Activated T-helper 2 cell treated with anti-CD3 and anti-CD28 coated beads, Interferon-gamma antibody, Interleukin-2, Interleukin-4, amounts not matched to agents 10 μg/mL and 5 μg/mL and 100 μg/mL, durations not matched to agents 14 hours and 24 hours and 36 hours (primary cell): ENCODE data around the gene MAP3K20. TPM values are rescaled to one million over a fixed set of nuclear protein-coding genes. Genes with fewer than 3 reads are reported as not detected.

ENCODE experiments used
- DNase-seq: peaks from one replicate; pipeline ENCODE4 v3.0.0; 2021; ENCODE audit warnings: low spot score
- H3K27ac Mint-ChIP-seq: one replicate; pipeline ENCODE4 v1.8.0; 2021; ENCODE audit warnings: mixed read lengths
- H3K27me3 Mint-ChIP-seq: one replicate; pipeline ENCODE4 v1.8.0; 2021; ENCODE audit warnings: low read depth, mixed read lengths
- H3K36me3 Mint-ChIP-seq: one replicate; pipeline ENCODE4 v1.8.0; 2021; ENCODE audit warnings: low read depth, mixed read lengths
- H3K4me1 Mint-ChIP-seq: one replicate; pipeline ENCODE4 v1.8.0; 2021; ENCODE audit warnings: low read depth, mixed read lengths
- H3K4me3 Mint-ChIP-seq: one replicate; pipeline ENCODE4 v1.8.0; 2021; ENCODE audit warnings: low read depth, mild to moderate bottlenecking, moderate library complexity, mixed read lengths
- H3K9me3 Mint-ChIP-seq: one replicate; pipeline ENCODE4 v1.8.0; 2021; ENCODE audit warnings: mixed read lengths
- intact Hi-C: fragments of 100-400 bp; cut with micrococcal nuclease; formaldehyde crosslinking; loops from one replicate; pipeline ENCODE4 v1.15.1; 2023
- total RNA-seq: library from RNA; stranded (reverse); gene quantifications from 2 replicates; pipeline ENCODE4 v1.2.3, GENCODE V29; 2022

The MAP3K20 gene
- total RNA-seq, 1 donor from 2014 or later: 26.8 TPM

DNA sequence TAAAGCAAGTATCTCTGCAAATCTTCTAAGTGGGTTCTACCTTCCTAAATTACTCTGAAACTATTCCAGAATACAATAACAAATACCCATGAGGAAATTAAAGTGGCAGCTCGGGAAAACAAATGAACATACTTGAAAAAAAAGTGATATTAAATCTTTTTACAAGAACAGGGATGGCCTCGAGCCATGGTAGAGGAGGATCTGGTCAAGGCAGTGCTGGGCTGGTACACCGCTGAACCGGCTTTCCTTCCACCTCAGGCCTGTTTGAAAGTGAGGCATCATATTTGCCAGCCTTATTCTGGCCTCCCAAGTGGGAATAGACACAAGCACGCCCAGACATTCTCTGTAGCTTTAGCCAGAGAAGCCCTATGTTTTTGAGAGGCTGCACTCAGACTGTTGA is 154.5 kb downstream of the MAP3K20 start:
- intact Hi-C loops: no loop called here
- H3K27me3 Mint-ChIP-seq: peaks cover 12% of the 10 kb centered on the region
- H3K36me3 Mint-ChIP-seq: no peaks in the 10 kb centered on the region
- no peaks in the 10 kb centered on the region for H3K9me3 Mint-ChIP-seq
- DNase-seq: no peak
- no peak overlapping the region for H3K4me3 Mint-ChIP-seq
- peaks cover 15% of the 10 kb centered on the region for H3K4me1 Mint-ChIP-seq
- H3K27ac Mint-ChIP-seq: no peak overlapping the region

DNA sequence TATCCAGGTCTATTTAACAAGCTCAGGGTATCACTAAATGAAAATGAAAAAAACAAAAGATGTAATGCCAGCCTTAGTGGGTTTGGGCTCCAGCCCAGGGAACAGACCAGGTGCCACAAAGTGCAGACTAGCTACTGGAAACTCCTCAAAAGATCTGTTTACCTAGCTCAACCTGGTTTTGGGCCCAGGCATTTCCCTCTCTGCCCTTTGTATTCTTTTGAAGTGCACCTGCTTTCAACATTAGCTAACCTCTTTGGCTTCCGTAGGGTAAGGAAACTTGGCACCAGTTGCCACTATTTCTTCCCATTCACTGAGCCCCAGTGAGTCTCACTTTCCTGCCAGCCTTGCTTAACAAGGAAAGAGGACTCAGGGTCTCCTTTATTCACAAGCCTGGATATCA is 155.4 kb downstream of the MAP3K20 start:
- Mint-ChIP-seq H3K4me1 (peaks cover 15% of the 10 kb centered on the region), H3K36me3 (no peaks in the 10 kb centered on the region), H3K27ac (no peak overlapping the region), H3K4me3 (no peak overlapping the region), H3K27me3 (peaks cover 10% of the 10 kb centered on the region), H3K9me3 (no peaks in the 10 kb centered on the region)
- DNase-seq: no peak
- intact Hi-C loops: no loop called here

DNA sequence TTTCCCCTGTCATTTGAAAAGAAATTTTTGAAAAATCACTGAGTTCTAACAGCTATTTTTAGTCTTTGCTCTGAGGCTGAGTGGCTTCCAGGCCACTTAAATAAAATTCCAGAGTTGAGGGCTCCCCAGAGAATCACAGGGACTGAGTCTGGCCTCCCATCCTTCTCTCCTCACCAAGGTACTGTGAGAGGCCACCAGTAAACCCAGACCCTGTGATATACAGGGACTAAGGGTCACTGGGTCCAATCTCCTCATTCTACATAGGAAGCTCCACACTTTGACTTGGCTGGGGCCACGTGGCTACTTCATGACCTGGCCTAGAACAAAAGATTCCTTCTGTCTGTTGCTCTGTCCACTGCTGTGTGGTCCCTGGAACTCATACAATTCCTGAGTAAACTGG is 155.8 kb downstream of the MAP3K20 start:
- no peak for DNase-seq
- intact Hi-C loops: no loop called here
- peaks cover 10% of the 10 kb centered on the region for H3K27me3 Mint-ChIP-seq
- H3K27ac Mint-ChIP-seq: no peak overlapping the region
- no peak overlapping the region for H3K4me3 Mint-ChIP-seq
- peaks cover 15% of the 10 kb centered on the region for H3K4me1 Mint-ChIP-seq
- H3K36me3 Mint-ChIP-seq: no peaks in the 10 kb centered on the region
- H3K9me3 Mint-ChIP-seq: no peaks in the 10 kb centered on the region

DNA sequence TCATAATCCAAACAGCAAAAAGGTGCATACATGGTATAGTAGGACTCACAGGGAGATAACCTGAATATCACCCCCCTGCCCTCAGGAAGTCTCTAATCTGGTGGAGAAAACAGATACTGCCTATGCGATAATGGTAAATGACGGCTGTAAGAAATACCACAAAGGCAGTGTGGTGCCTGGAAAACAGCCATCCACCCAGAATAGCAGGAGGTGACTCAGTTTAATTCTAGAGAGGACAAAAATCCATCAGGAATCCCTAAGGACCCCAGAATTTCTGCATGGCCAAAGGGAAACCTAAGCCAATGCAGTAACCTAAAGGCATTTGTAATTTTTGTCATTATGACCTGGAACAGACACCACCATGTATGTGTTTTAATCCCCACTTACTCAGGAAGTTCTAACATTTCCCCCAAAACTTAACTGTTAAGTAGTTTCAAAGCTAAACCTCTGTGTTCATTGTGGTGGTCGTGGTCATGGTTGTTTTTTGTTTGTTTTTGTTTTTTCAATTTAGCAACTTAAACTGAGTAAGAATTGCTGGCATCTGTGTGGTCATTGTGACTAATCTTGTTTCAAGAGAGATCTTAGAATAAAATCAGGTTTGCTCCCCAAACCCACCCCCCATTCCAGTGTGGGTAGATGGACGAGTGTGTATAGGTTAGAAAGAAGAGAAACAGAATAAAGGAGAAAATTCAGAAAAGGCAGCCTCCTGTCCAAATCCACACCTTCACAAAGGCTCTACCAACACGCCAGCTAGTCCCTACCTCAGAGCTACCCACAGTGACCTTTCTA is 157.5 kb downstream of the MAP3K20 start:
- intact Hi-C loops: loop anchor here (1.0 kb wide), 1 partner anchor 121 kb away; the partner anchor contains the start of gene CDCA7
- no peak overlapping the region for H3K4me3 Mint-ChIP-seq

DNA sequence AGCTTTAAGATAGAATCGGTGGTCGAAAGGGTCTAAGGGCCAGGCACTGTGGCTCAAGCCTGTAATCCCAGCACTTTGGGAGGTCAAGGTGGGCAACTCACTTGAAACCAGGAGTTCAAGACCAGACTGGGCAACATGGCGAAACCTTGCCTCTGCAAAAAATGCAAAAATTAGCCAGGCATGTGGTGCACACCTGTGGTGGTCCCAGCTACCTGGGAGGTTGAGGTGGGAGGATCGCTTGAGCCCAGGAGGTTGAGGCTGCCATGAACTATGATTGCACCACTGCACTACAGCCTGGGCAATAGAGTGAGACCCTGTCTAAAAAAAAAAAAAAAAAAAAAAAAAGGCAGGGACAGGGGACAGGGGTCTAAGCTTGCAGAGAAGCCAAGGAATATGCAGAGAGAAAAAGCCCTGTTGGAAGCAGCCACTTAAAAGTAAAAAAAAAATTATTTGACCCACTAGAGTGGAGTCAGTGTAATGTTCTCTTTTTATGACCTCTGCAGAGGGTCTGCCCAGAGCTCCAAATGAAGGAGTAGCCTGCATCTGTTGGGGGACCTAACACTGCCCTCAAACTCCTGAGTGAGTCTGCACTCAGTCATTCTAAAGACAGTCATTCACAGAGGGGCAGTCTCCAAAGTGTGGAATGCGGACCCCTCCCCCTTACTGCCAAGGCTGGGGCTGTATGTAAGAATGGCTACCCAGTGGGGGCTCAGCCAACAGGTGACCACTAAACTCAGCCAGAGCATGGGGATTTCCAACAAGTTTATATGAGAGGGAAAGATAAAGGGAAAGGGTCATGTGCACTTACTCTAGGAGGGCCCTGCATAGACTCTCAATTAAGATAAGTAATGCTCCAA is 160.5 kb downstream of the MAP3K20 start:
- peaks cover 27% of the 10 kb centered on the region for H3K4me1 Mint-ChIP-seq
- no peaks in the 10 kb centered on the region for H3K9me3 Mint-ChIP-seq
- peaks cover 6% of the 10 kb centered on the region for H3K27me3 Mint-ChIP-seq
- no peak for DNase-seq
- no peak overlapping the region for H3K27ac Mint-ChIP-seq
- no peak overlapping the region for H3K4me3 Mint-ChIP-seq
- intact Hi-C loops: no loop called here
- H3K36me3 Mint-ChIP-seq: peaks cover 6% of the 10 kb centered on the region

More for the DNA sequence above, 157.5 kb downstream of the MAP3K20 start:
- no peak for DNase-seq
- H3K27ac Mint-ChIP-seq: peak overlapping the region; percentile 1
- peaks cover 6% of the 10 kb centered on the region for H3K27me3 Mint-ChIP-seq
- no peaks in the 10 kb centered on the region for H3K9me3 Mint-ChIP-seq
- H3K4me1 Mint-ChIP-seq: peaks cover 10% of the 10 kb centered on the region
- H3K36me3 Mint-ChIP-seq: no peaks in the 10 kb centered on the region

DNA sequence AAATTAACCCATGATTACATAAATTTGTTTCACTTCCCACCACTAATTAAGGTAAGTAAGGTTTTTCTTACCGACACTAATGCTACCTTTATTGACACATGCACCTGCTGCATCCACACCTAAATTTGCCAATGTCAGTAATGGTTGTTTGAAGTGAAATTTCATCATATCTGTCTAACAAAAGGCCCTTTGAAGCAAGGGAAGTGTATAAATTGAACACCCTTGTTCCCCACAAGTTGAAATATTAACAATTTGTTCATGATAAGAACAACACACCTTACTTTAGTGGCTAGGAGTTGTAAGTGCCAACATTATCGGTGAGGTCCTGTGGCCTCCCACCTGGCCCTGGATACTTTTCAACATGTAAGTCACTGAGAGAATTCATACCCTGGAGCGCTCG is 162.7 kb downstream of the MAP3K20 start:
- no peak overlapping the region for H3K4me3 Mint-ChIP-seq
- no peak for DNase-seq
- H3K27me3 Mint-ChIP-seq: peaks cover 15% of the 10 kb centered on the region
- H3K4me1 Mint-ChIP-seq: peaks cover 18% of the 10 kb centered on the region
- no peak overlapping the region for H3K27ac Mint-ChIP-seq
- H3K36me3 Mint-ChIP-seq: peaks cover 10% of the 10 kb centered on the region
- intact Hi-C loops: no loop called here
- H3K9me3 Mint-ChIP-seq: no peaks in the 10 kb centered on the region

DNA sequence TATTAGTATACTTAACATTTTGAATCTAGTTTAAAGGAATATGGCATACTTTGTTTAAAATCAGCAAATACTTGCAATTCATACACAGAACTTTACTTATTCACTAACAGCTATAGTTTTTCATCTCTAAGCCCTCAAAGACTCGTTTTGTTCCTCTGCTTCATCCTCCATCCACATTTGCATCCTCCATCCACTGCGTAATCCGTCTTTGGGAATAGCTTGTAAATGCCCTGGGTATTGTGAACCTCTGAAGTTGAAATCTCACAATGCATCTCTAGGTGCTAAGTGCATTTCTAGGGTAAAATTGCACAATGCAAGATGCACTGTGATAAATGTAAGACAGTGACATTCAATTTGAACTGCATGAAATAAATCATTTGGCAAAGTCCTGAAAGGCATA is 163.2 kb downstream of the MAP3K20 start:
- H3K4me3 Mint-ChIP-seq: no peak overlapping the region
- intact Hi-C loops: loop anchor here (1.0 kb wide), 2 partner anchors 47 to 115 kb away; partner anchors contain the start of gene CDCA7
- peaks cover 10% of the 10 kb centered on the region for H3K36me3 Mint-ChIP-seq
- peaks cover 17% of the 10 kb centered on the region for H3K4me1 Mint-ChIP-seq
- H3K27ac Mint-ChIP-seq: no peak overlapping the region
- H3K9me3 Mint-ChIP-seq: no peaks in the 10 kb centered on the region
- no peak for DNase-seq
- peaks cover 17% of the 10 kb centered on the region for H3K27me3 Mint-ChIP-seq

DNA sequence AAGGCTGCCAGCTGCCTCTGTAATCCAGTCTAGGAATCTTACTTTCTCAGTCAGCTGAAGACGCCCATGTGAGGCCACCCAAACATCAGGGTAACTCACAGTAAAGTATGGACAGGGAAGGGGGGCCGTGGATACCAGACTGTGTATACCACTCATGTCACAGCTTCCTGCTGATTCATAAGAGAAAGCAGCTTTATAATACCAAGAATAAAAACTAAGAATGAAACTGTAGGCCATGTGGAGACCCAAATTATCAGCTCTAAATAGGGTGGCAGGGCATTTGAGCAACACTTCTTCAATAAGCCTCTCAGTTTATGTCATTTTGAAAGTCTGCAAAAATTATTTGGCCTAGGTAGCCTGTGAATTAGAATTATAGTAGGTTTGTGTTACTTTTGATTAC is 164.0 kb downstream of the MAP3K20 start:
- peaks cover 17% of the 10 kb centered on the region for H3K4me1 Mint-ChIP-seq
- peak; percentile 14 for DNase-seq
- intact Hi-C loops: loop anchor here (1.0 kb wide), 2 partner anchors 47 to 115 kb away; partner anchors contain the start of gene CDCA7
- peaks cover 21% of the 10 kb centered on the region for H3K27me3 Mint-ChIP-seq
- no peak overlapping the region for H3K27ac Mint-ChIP-seq
- peaks cover 10% of the 10 kb centered on the region for H3K36me3 Mint-ChIP-seq
- no peak overlapping the region for H3K4me3 Mint-ChIP-seq
- no peaks in the 10 kb centered on the region for H3K9me3 Mint-ChIP-seq

DNA sequence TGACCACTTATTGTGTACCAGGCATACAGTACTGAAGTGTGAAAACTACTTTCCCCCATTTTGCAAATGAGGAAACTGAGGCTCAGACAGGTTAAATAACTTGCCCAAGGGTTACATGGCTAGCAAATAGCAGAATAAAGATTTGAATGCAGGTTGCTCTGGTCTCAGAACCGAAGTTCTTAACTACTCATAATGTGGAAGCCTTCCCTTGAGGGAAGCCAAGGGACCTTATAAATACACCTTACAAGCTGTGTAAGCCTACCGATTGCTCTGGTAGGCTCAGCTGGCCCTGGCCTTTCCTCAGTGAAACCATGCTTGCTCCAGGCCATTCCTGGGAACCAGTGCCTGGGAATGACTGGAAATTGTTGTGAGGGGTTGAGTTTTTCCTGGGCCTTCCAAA is 164.4 kb downstream of the MAP3K20 start:
- H3K27me3 Mint-ChIP-seq: peaks cover 17% of the 10 kb centered on the region
- DNase-seq: no peak
- H3K4me1 Mint-ChIP-seq: peaks cover 17% of the 10 kb centered on the region
- intact Hi-C loops: no loop called here
- no peak overlapping the region for H3K4me3 Mint-ChIP-seq
- H3K36me3 Mint-ChIP-seq: peaks cover 10% of the 10 kb centered on the region
- no peaks in the 10 kb centered on the region for H3K9me3 Mint-ChIP-seq
- H3K27ac Mint-ChIP-seq: no peak overlapping the region

DNA sequence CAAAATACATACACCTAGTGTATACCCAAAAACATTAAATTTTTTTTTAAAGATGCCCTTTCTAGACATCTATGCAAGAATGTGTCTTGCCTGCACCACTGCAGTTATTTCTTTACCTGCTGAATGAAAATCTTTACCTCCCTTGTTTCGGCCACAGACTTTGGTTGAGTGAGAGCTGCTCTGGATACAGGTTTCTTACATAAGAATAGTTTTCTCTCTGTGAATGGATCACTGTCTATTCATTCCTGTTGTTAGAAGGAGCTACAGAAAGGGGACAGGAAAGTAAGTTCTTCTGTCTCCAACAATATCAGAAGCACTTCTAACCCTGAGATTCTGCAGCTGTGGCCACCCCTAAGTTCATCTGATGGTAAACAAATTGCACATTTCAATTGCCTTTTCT is 166.0 kb downstream of the MAP3K20 start:
- Mint-ChIP-seq H3K27ac (no peak overlapping the region), H3K4me1 (peaks cover 17% of the 10 kb centered on the region), H3K27me3 (peaks cover 21% of the 10 kb centered on the region), H3K4me3 (no peak overlapping the region), H3K36me3 (peaks cover 10% of the 10 kb centered on the region), H3K9me3 (no peaks in the 10 kb centered on the region)
- no peak for DNase-seq
- intact Hi-C loops: no loop called here

DNA sequence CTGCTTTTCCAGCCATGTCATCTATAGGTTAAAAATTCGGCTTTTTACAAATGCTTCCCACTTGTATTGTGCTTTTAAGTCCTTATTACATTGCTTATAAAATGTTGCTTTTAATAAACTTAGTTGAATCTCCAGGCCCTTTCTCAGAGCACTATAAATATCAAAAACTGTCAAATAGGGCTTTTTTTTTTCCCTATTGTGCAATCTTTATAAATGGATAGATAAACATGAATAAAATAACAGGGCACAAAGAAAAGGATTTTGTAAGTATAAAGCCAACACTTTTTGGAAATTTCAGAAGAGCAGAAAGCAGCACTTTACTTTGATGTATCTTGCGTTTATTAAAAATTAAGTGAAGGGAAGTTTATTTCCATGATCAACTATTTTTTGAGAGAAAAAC is 171.5 kb downstream of the MAP3K20 start:
- Mint-ChIP-seq H3K27me3 (peaks cover 22% of the 10 kb centered on the region), H3K9me3 (no peaks in the 10 kb centered on the region), H3K4me3 (no peak overlapping the region), H3K36me3 (no peaks in the 10 kb centered on the region), H3K27ac (no peak overlapping the region), H3K4me1 (no peaks in the 10 kb centered on the region)
- DNase-seq: no peak
- intact Hi-C loops: no loop called here

DNA sequence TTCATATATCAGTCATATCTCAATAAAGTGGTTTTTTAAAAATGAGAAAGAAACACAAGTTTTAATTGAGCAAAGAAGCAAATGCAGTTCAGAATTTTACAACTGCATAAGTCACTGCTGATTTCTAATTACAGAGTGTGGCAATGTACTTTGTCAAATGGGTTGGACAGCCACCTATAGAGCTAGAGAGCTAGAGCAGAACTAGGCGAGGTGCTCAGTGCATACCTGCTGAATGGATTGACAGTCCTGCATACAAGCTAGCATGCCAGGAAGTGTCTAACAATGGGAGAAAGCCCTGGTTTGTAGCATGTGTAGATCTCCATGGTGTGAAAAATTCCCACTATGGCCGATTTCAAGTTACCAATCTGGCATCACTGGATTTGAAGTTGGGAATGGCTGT is 172.7 kb downstream of the MAP3K20 start:
- no peak for DNase-seq
- Mint-ChIP-seq H3K4me1 (no peaks in the 10 kb centered on the region), H3K36me3 (no peaks in the 10 kb centered on the region), H3K27ac (no peak overlapping the region), H3K4me3 (no peak overlapping the region), H3K9me3 (no peaks in the 10 kb centered on the region), H3K27me3 (peaks cover 17% of the 10 kb centered on the region)
- intact Hi-C loops: no loop called here
